ES-I3 (cell line): Measurements from ENCODE around the gene RNF7.
"Not testable (repeated sequence)": the region's sequence is repeated elsewhere in the genome, so short reads cannot be mapped to it uniquely, and the experiment has no call there.

ENCODE experiments used
- H3K36me3 ChIP-seq: 2 replicates; pipeline ENCODE4 v1.6.1; 2013; ENCODE audit warnings: mild to moderate bottlenecking, low read length, control low read depth, moderate library complexity; ENCODE audit not compliant: insufficient read depth
- H3K4me1 ChIP-seq: 2 replicates; pipeline ENCODE4 v1.6.1; 2013; ENCODE audit warnings: mild to moderate bottlenecking, control low read depth, low read length; ENCODE audit not compliant: insufficient read depth
- H3K9ac ChIP-seq: 2 replicates; pipeline ENCODE4 v1.6.1; 2013; ENCODE audit warnings: low read depth, mild to moderate bottlenecking, low read length, moderate library complexity
- H3K9me3 ChIP-seq: 2 replicates; pipeline ENCODE4 v1.6.1; 2013; ENCODE audit warnings: mild to moderate bottlenecking, low read length, moderate library complexity; ENCODE audit not compliant: control insufficient read depth, insufficient read depth

The RNF7 gene

DNA sequence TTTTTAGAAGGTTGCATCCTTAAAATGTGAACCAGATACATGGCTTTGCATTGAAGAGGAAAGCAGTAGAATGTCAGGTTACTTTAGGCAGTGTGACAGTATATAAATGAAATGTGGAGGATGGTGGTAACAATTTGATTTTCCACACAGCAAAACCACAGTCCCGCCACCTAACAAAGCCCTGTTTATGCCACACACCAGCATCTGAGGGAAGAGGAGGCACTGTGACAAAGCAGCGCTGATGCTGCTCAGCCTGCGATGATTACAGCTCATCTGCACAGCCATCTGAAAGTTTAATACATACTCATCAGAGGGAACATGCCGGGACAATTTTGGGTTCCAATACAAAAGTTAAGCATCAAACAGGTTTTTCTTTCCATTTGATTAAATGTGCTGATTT is 8.9 kb downstream of the RNF7 start:
- no peaks in the 10 kb centered on the region for H3K4me1 ChIP-seq
- peaks cover 11% of the 10 kb centered on the region for H3K36me3 ChIP-seq
- H3K9ac ChIP-seq = no peak overlapping the region
- H3K9me3 ChIP-seq = no peaks in the 10 kb centered on the region

GRCh38 chr3:141753399-141753798 is 15.3 kb downstream of the RNF7 start:
- Histone ChIP-seq H3K9me3 (no peaks in the 10 kb centered on the region), H3K4me1 (no peaks in the 10 kb centered on the region), H3K9ac (no peak overlapping the region), H3K36me3 (no peaks in the 10 kb centered on the region; the same call in 1 of the 2 replicates)

- no peaks in the 10 kb centered on the region for H3K4me1 ChIP-seq
- no peak overlapping the region for H3K9ac ChIP-seq
- H3K36me3 ChIP-seq = no peaks in the 10 kb centered on the region; the same call in 1 of the 2 replicates
- no peaks in the 10 kb centered on the region for H3K9me3 ChIP-seq
Measured at GRCh38 chr3:141754032-141754431, 15.9 kb downstream of the RNF7 start.

DNA sequence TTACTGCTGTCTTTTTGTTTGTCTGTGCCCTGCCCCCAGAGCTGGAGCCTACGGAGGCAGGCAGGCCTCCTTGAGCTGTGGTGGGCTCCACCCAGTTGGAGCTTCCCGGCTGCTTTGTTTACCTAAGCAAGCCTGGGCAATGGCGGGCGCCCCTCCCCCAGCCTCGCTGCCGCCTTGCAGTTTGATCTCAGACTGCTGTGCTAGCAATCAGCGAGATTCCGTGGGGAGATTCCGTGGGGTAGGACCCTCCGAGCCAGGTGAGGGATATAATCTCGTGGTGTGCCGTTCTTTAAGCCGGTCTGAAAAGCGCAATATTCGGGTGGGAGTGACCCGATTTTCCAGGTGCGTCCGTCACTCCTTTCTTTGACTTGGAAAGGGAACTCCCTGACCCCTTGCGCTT is 24.5 kb downstream of the RNF7 start:
- H3K4me1 ChIP-seq, H3K9me3 ChIP-seq, H3K36me3 ChIP-seq: not testable (repeated sequence)
- peak overlapping the region; percentile 57; the same call in 1 of the 2 replicates for H3K9ac ChIP-seq

- H3K36me3 ChIP-seq = no peaks in the 10 kb centered on the region
- peak within 1 kb of the TSS; percentile 57; the same call in 1 of the 2 replicates for H3K9ac ChIP-seq
- H3K9me3 ChIP-seq = no peaks in the 10 kb centered on the region; the same call in 1 of the 2 replicates
Measured at GRCh38 chr3:141763088-141763750, 25.1 kb downstream of the RNF7 start, which contains the start of gene GRK7. Gene GRK7, plus strand, starts transcription at chr3:141763408. Its CDS starts 14,877 bp downstream, at chr3:141778285.

GRCh38 chr3:141764045-141764444 is 25.9 kb downstream of the RNF7 start:
- Histone ChIP-seq H3K9me3 (no peaks in the 10 kb centered on the region; the same call in 1 of the 2 replicates), H3K4me1 (peaks cover 1% of the 10 kb centered on the region; the same call in 1 of the 2 replicates)

More at GRCh38 chr3:141763088-141763750, 25.1 kb downstream of the RNF7 start, which contains the start of gene GRK7:
- no peaks in the 10 kb centered on the region for H3K4me1 ChIP-seq

GRCh38 chr3:141764465-141764864 is 26.4 kb downstream of the RNF7 start:
- Histone ChIP-seq H3K36me3 (no peaks in the 10 kb centered on the region), H3K9me3 (no peaks in the 10 kb centered on the region; the same call in 1 of the 2 replicates), H3K9ac (no peak overlapping the region), H3K4me1 (peaks cover 5% of the 10 kb centered on the region)

More at GRCh38 chr3:141764045-141764444, 25.9 kb downstream of the RNF7 start:
- Histone ChIP-seq H3K9ac (no peak overlapping the region), H3K36me3 (no peaks in the 10 kb centered on the region)

DNA sequence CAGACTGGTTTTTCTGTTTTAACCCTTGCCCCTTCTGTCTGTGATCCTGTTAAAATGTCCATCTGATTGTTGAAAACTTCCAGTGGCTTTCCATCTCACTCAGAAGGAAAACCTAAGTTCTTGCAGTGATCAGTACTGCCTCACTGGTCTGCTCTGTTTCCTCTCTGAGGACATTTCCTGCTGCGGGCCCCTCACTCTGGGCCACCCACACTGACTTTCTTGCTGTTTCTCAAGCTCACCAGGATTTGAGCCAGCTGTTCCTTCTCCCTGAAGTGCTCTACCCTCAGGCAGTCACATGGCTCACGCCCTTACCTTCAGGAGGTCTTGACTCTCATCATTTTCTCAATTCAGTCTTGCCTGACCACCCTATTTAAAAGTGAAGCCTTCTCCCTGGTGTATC is 26.9 kb downstream of the RNF7 start:
- Histone ChIP-seq H3K9ac (no peak overlapping the region), H3K4me1 (peaks cover 7% of the 10 kb centered on the region), H3K36me3 (no peaks in the 10 kb centered on the region), H3K9me3 (no peaks in the 10 kb centered on the region; the same call in 1 of the 2 replicates)

GRCh38 chr3:141767066-141767465 is 29.0 kb downstream of the RNF7 start:
- no peaks in the 10 kb centered on the region; the same call in 1 of the 2 replicates for H3K9me3 ChIP-seq
- no peaks in the 10 kb centered on the region for H3K36me3 ChIP-seq
- H3K4me1 ChIP-seq = peaks cover 7% of the 10 kb centered on the region
- no peak overlapping the region for H3K9ac ChIP-seq

- Histone ChIP-seq H3K9me3 (no peaks in the 10 kb centered on the region; the same call in 1 of the 2 replicates), H3K36me3 (no peaks in the 10 kb centered on the region), H3K4me1 (peaks cover 7% of the 10 kb centered on the region), H3K9ac (no peak overlapping the region)
Measured at GRCh38 chr3:141769221-141769894, 31.3 kb downstream of the RNF7 start.

DNA sequence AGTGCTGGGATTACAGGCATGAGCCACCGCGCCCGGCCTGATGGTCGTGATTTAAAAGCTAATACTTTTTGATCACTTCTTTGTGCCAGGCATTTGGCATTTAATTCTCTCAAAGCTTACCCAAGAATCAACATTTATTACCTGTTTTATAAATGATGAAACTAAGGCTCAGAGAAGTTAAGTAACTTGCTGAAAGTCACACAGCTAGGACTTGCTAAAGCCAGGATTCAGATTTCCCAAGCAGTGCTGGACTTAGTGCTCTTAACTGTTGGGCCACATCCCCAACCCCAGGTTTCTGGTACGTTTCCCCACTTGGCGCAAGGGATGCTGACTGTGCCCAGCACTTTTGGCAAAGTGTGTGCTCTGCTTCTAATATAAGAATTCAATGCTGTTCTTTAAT is 35.6 kb downstream of the RNF7 start:
- no peaks in the 10 kb centered on the region for H3K9me3 ChIP-seq
- peaks cover 7% of the 10 kb centered on the region for H3K4me1 ChIP-seq
- H3K36me3 ChIP-seq = no peaks in the 10 kb centered on the region
- no peak overlapping the region for H3K9ac ChIP-seq

DNA sequence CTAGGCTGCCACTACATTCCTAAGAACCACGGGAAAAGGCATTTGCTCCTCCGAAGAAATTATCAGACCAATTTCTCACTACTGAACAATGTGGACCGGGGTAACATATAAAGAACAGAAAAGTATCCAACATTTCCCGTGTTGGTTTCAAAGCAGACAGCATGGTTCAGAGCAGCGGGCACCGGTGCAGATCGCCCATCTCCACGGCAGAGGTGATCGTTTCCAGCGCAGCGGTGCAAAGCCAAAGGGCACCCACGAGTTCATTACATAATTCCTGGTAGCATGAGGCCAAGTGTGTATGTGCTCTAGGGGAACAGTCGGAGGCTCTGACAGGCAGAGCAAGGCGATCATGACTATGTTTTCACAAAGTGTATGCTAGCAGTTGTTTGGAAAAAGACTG is 38.3 kb downstream of the RNF7 start:
- no peak overlapping the region for H3K9ac ChIP-seq
- H3K9me3 ChIP-seq = no peaks in the 10 kb centered on the region
- H3K36me3 ChIP-seq = no peaks in the 10 kb centered on the region
- no peaks in the 10 kb centered on the region for H3K4me1 ChIP-seq

GRCh38 chr3:141776885-141777284 is 38.8 kb downstream of the RNF7 start:
- H3K4me1 ChIP-seq = no peaks in the 10 kb centered on the region
- H3K36me3 ChIP-seq = no peaks in the 10 kb centered on the region
- H3K9me3 ChIP-seq = no peaks in the 10 kb centered on the region
- no peak overlapping the region for H3K9ac ChIP-seq

GRCh38 chr3:141777957-141778813 is 40.1 kb downstream of the RNF7 start:
- H3K4me1 ChIP-seq = no peaks in the 10 kb centered on the region
- no peak overlapping the region for H3K9ac ChIP-seq
- no peaks in the 10 kb centered on the region for H3K36me3 ChIP-seq
- H3K9me3 ChIP-seq = no peaks in the 10 kb centered on the region
